Endothelial cell of umbilical vein (primary cell): ENCODE results near the gene EFNB1. TPM values are rescaled to one million over a fixed set of nuclear protein-coding genes. Genes with fewer than 3 reads are reported as not detected.

Experiments used
- BruUV-seq: library from RNA; stranded (reverse); fragments of 400-500 nt; replicated peaks from 2 replicates; lab custom pipeline; 2021; lab: Mats Ljungman, UMichigan
- CTCF ChIA-PET: fragments of 300-600, 350-600 bp; sonication (Branson Sonifier 250); formaldehyde crosslinking; loops from one replicate; lab custom pipeline; 2021; ENCODE audit warnings: antibody characterized with exemption, inconsistent platforms; lab: Charles Lee
- POLR2A ChIA-PET: fragments of 300-600, 350-600 bp; sonication (Branson Sonifier 250); formaldehyde crosslinking; loops from one replicate; lab custom pipeline; 2021; ENCODE audit warnings: antibody characterized with exemption, inconsistent platforms; lab: Charles Lee
- DNase-seq: peaks from one replicate; pipeline ENCODE4 v3.0.0-alpha.2; 2011; ENCODE audit warnings: low read depth, low spot score
- FAIRE-seq: peaks from 2 replicates; lab custom pipeline; 2011; peaks lifted over from hg19 to GRCh38; lab: Jason Lieb, UNC
- H2AFZ ChIP-seq: 2 replicates; pipeline ENCODE4 v1.6.0; 2012; ENCODE audit warnings: low read depth, low read length, control low read depth, inconsistent platforms
- H3K27ac ChIP-seq: 2 replicates; pipeline ENCODE4 v1.5.1; 2011; ENCODE audit warnings: low read depth, mild to moderate bottlenecking, control low read depth, low read length, moderate library complexity; ENCODE audit not compliant: insufficient read depth
- H3K27me3 ChIP-seq, 2 experiments: 2 replicates each; pipeline versions ENCODE4 v1.6.0 to v1.6.1; 2011; ENCODE audit warnings: low read length in 2 of 2, mixed read lengths in 1 of 2; ENCODE audit not compliant: control insufficient read depth in 2 of 2, insufficient read depth in 2 of 2
- H3K36me3 ChIP-seq, 2 experiments: 2 replicates in 1 of 2; 3 replicates in 1 of 2; pipeline ENCODE4 v1.5.1; 2011; ENCODE audit warnings: low read length in 2 of 2, mild to moderate bottlenecking in 1 of 2, moderate library complexity in 1 of 2; ENCODE audit not compliant: control insufficient read depth in 2 of 2, insufficient read depth in 2 of 2; ENCODE audit errors: extremely low read depth in 1 of 2
- H3K4me1 ChIP-seq: 3 replicates; pipeline ENCODE4 v1.5.1; 2011; ENCODE audit warnings: mild to moderate bottlenecking, low read length; ENCODE audit not compliant: control insufficient read depth, insufficient read depth; ENCODE audit errors: extremely low read depth
- H3K4me2 ChIP-seq: 2 replicates; pipeline ENCODE4 v1.6.1; 2011; ENCODE audit warnings: low read length, control low read depth, mixed read lengths; ENCODE audit not compliant: insufficient read depth
- H3K4me3 ChIP-seq, 3 experiments: fragments of 200-600 bp in 1 of 3; sonication (generic), shearing (Covaris generic) in 1 of 3; replicated peaks in 1 of 3; 2 replicates each; pipeline ENCODE4 v1.5.1; 2011 to 2016; ENCODE audit warnings: control low read depth in 3 of 3, low read length in 3 of 3, mild to moderate bottlenecking in 2 of 3, inconsistent platforms in 1 of 3, low read depth in 1 of 3, moderate library complexity in 1 of 3; ENCODE audit not compliant: insufficient read depth in 1 of 3
- H3K79me2 ChIP-seq: 2 replicates; pipeline ENCODE4 v1.6.0; 2012; ENCODE audit warnings: low read length, inconsistent platforms; ENCODE audit not compliant: control insufficient read depth, insufficient read depth
- H3K9ac ChIP-seq: replicated peaks from 2 replicates; pipeline ENCODE3; 2011; ENCODE audit warnings: low read length, control low read depth; ENCODE audit not compliant: insufficient read depth; ENCODE audit errors: extremely low read depth
- H3K9me1 ChIP-seq: replicated peaks from 3 replicates; pipeline ENCODE4 v1.6.0; 2011; ENCODE audit warnings: mild to moderate bottlenecking, low read length; ENCODE audit not compliant: control insufficient read depth, insufficient read depth; ENCODE audit errors: extremely low read depth
- H3K9me3 ChIP-seq: replicated peaks from 2 replicates; pipeline ENCODE4 v1.5.1; 2012; ENCODE audit warnings: low read length, inconsistent platforms; ENCODE audit not compliant: control insufficient read depth, insufficient read depth
- H4K20me1 ChIP-seq: replicated peaks from 2 replicates; pipeline ENCODE3; 2011; ENCODE audit warnings: mild to moderate bottlenecking, low read length; ENCODE audit not compliant: control insufficient read depth, insufficient read depth; ENCODE audit errors: extremely low read depth
- EZH2 ChIP-seq: IDR thresholded peaks from 2 replicates; pipeline ENCODE4 v1.6.1; 2012; ENCODE audit warnings: borderline replicate concordance, low read depth, mild to moderate bottlenecking, moderate library complexity, low read length, inconsistent platforms; ENCODE audit not compliant: severe bottlenecking
- FOS ChIP-seq: IDR thresholded peaks from 2 replicates; pipeline ENCODE4 v1.6.1; 2011; ENCODE audit warnings: mild to moderate bottlenecking, low read length, moderate library complexity, borderline replicate concordance; ENCODE audit not compliant: insufficient read depth
- GATA2 ChIP-seq: IDR thresholded peaks from 2 replicates; pipeline ENCODE4 v1.7.0; 2011; ENCODE audit warnings: low read depth, mild to moderate bottlenecking, moderate library complexity, mixed read lengths, low read length; ENCODE audit not compliant: insufficient read length, insufficient read depth
- JUN ChIP-seq: IDR thresholded peaks from 2 replicates; pipeline ENCODE4 v1.6.1; 2011; ENCODE audit warnings: borderline replicate concordance, low read depth; ENCODE audit not compliant: insufficient read length, insufficient read depth
- dilution Hi-C: fragments of 300-500 bp; cut with MboI; formaldehyde crosslinking; loops from one replicate; pipeline ENCODE4 v1.15.0; 2019; ENCODE audit warnings: low sequenced_read_pairs; ENCODE audit not compliant: extremely low pct_ligation_motif_present
- intact Hi-C: fragments of 100-400 bp; cut with micrococcal nuclease; formaldehyde crosslinking; loops from one replicate; pipeline ENCODE4 v1.10.0; 2022
- polyA plus RNA-seq, 4 experiments: library from polyadenylated mRNA; depleted of rRNA in 3 of 4; stranded (reverse) in 3 of 4; unstranded in 1 of 4; fragments of >200 nt; gene quantifications; 2 replicates each; pipeline versions ENCODE4 v1.2.1 to v1.2.3, GENCODE V29; 2011 to 2012; ENCODE audit warnings: missing spikeins in 1 of 4
- total RNA-seq: library from RNA; stranded (reverse); gene quantifications from 2 replicates; pipeline ENCODE4 v1.2.3, GENCODE V29; 2021
- TF ChIP-seq, protein P1 (sequence below), 2 donors: IDR thresholded peaks; 1 replicate in 1 of 2; 2 replicates in 1 of 2; pipeline ENCODE4 v1.5.1; 2011; ENCODE audit warnings: low read length in 2 of 2, mild to moderate bottlenecking in 2 of 2, moderate library complexity in 2 of 2, control low read depth in 1 of 2, inconsistent platforms in 1 of 2, low read depth in 1 of 2; ENCODE audit not compliant: insufficient read depth in 1 of 2; ENCODE audit errors: extremely low read depth in 1 of 2
- TF ChIP-seq, protein P2 (sequence below): IDR thresholded peaks from 2 replicates; pipeline ENCODE4 v1.6.1; 2011; ENCODE audit not compliant: insufficient read depth, insufficient read length

The EFNB1 gene
- total and polyA plus RNA-seq, 2 donors (not counting 3 experiments of a cell fraction or from before 2014, with no cell fraction given) = 7.8 to 13.3 TPM

DNA sequence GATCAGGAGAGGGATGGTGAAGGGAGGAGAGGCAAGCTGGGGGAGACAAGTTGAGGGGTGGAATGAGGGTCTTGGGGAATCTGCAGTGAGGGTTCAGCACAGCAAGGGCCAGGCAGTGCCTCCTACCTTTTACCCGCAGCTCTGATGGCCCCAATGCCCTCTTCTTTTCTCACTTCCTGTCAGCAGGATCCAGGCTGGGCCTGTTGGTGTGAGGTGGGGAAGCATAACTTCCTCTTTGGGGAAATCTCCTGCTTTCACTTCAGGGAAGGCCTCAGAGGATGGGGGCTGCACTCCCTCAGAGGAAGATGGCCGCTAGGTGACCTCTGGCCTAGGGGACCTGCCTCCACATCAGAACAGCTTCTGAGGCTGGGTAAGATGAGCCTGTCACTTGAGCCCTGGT lies 36.5 kb downstream of the EFNB1 start:
- dilution Hi-C loops = no loop called here
- Histone ChIP-seq H3K4me3 (no peak overlapping the region), H3K79me2 (no peaks in the 10 kb centered on the region), H4K20me1 (no peaks in the 10 kb centered on the region), H3K36me3 (no peaks in the 10 kb centered on the region), H3K27me3 (no peaks in the 10 kb centered on the region), H3K9me1 (no peaks in the 10 kb centered on the region), H3K9me3 (no peaks in the 10 kb centered on the region), H3K9ac (no peak overlapping the region), H2AFZ (no peak overlapping the region), H3K4me2 (no peak overlapping the region), H3K27ac (no peak overlapping the region), H3K4me1 (no peaks in the 10 kb centered on the region)
- ChIA-PET CTCF (interaction anchor here (1.6 kb wide), 1 partner anchor 37 kb away, joined by 7 read pairs; the partner anchor contains the start of gene EFNB1), POLR2A (no interaction called here)
- BruUV-seq = no TSS peak
- DNase-seq (no peak), FAIRE-seq (no peak)
- TF ChIP-seq EZH2 = no peak
- no peak for TF ChIP-seq FOS
- TF ChIP-seq, protein P1, sequence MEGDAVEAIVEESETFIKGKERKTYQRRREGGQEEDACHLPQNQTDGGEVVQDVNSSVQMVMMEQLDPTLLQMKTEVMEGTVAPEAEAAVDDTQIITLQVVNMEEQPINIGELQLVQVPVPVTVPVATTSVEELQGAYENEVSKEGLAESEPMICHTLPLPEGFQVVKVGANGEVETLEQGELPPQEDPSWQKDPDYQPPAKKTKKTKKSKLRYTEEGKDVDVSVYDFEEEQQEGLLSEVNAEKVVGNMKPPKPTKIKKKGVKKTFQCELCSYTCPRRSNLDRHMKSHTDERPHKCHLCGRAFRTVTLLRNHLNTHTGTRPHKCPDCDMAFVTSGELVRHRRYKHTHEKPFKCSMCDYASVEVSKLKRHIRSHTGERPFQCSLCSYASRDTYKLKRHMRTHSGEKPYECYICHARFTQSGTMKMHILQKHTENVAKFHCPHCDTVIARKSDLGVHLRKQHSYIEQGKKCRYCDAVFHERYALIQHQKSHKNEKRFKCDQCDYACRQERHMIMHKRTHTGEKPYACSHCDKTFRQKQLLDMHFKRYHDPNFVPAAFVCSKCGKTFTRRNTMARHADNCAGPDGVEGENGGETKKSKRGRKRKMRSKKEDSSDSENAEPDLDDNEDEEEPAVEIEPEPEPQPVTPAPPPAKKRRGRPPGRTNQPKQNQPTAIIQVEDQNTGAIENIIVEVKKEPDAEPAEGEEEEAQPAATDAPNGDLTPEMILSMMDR (IDR thresholded peaks at IDR 0.05; ENCODE audit: extremely low read depth in 1 of 2, insufficient read depth in 1 of 2, low read depth in 1 of 2, low read length in 2 of 2) = no peak
- no peak for TF ChIP-seq GATA2
- intact Hi-C loops = no loop called here

DNA sequence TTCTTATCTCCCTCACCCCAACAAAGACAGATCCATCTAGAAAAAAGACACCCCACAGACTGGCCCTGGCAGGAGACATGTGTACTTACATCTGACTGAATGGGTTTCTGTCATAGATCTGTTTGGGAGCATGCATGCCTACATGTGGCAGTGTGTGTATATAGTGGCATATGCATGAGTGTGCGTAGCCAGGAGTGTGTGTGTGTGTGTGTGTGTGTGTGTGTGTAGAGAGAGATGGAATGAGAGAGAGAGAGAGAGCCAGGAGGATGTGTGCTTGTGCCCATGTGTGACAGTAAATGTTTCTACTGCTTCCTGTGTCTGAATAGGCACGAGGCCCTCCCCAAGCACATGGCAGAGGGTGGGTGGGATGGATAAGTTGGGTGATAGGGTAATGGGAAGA lies 37.1 kb downstream of the EFNB1 start:
- Histone ChIP-seq H3K4me1 (no peaks in the 10 kb centered on the region), H3K27ac (no peak overlapping the region), H3K9me1 (no peaks in the 10 kb centered on the region), H4K20me1 (no peaks in the 10 kb centered on the region), H3K27me3 (no peaks in the 10 kb centered on the region), H3K4me3 (no peak overlapping the region), H2AFZ (no peak overlapping the region), H3K9ac (no peak overlapping the region), H3K4me2 (no peak overlapping the region), H3K9me3 (no peaks in the 10 kb centered on the region), H3K36me3 (no peaks in the 10 kb centered on the region), H3K79me2 (no peaks in the 10 kb centered on the region)
- intact Hi-C loops = no loop called here
- no peak for DNase-seq
- BruUV-seq = no TSS peak
- TF ChIP-seq, protein P2, sequence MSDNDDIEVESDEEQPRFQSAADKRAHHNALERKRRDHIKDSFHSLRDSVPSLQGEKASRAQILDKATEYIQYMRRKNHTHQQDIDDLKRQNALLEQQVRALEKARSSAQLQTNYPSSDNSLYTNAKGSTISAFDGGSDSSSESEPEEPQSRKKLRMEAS = no peak
- no peak for TF ChIP-seq JUN
- CTCF ChIA-PET = no interaction called here
- POLR2A ChIA-PET = no interaction called here
- dilution Hi-C loops = no loop called here
- no peak for FAIRE-seq
